IPS DF 4.7 (cell line): ENCODE measurements around the gene WNK2.
A peak's percentile ranks its signal among the peaks of the same experiment; 100 is the strongest.
"Not testable (repeated sequence)": the region's sequence is repeated elsewhere in the genome, so short reads cannot be mapped to it uniquely, and the experiment has no call there.

Experiments used
- DNase-seq: peaks from one replicate; pipeline ENCODE4 v3.0.0-alpha.2; 2013; ENCODE audit warnings: low spot score; ENCODE audit errors: extremely low read depth

The WNK2 gene

DNA sequence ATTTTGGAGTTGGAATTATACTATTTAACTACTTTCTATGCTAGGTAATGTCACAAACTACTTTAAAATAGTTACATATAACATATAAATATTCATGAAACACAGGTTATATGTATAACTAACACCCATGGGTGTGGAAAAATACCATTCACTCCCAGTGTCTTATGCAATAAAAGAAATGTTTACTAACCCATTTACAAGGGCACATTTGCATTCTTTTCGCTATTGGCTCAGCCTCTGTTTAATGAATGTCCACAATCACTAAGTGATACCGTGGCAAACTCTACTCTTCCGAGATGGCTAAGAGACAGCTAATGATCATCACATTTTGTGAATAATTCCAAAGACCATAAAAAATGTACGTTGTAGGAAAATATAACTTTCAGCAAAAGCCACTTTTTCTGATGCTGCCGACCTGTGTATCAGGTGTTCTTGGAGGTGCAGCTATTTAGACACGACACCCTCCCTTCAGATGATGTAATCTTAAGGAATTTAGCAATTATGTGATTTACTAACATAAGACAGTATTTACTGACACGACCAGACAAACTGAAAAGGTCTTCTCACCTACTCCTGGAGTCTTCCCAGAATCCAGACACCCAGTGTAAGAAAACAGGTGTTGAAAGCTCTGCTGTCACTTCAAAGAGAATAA is 145.8 kb downstream of the WNK2 start:
- DNase-seq: no peak

DNA sequence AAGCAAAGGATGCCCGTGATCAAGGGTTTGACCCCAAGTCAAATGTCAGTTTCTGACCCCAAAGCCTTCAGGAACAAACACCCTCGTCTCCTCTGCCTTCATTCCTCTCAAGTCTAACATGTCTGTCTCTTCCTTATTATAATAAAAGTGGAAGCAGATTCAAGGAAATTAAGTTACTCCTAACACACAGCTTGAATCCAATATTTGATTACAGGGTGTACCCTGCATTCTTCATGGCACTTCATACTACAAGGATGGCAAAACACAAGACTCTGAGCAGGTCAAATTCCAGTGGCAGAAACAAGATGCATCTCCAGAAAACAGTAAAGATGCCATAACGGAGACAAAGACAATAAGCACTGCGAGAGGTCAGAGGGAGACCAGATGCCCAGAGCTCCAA is 148.4 kb downstream of the WNK2 start:
- DNase-seq: no peak

DNA sequence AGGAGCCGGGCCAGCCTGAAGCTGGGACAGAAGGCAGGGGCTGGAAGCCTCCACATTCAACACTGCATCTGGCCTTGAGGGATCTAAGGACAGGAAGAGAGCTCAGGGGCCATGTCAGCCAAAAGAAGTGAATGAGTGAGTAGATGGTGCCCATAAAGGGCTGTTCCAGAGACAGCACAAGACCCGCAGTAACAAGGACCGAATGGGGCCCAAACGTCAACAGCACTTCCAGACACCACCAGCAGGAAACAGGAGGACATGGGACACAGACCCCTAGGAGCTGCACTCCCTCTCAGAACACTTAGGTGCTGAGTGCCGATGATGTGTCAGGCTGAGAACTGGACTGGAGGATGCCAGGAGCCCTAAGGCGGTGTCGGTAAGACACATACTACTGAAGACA is 152.8 kb downstream of the WNK2 start:
- no peak for DNase-seq

DNA sequence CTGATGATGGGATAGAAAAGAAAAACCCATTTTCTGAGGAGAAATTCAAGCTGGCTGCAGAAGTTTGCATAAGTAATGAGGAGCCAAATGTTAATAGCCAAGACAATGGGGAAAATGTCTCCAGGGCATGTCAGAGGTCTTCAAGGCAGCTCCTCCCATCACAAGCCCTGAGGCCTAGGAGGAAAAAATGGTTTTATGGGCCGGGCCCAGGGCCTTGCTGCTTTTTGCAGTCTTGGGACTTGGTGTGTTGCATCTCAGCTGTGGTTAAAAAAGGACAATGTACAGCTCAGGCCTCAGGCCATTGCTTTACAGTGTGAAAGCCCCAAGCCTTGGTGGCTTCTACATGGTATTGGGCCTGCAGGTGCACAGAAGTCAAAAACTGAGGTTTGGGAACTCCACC is 154.3 kb downstream of the WNK2 start:
- DNase-seq: not testable (repeated sequence)

DNA sequence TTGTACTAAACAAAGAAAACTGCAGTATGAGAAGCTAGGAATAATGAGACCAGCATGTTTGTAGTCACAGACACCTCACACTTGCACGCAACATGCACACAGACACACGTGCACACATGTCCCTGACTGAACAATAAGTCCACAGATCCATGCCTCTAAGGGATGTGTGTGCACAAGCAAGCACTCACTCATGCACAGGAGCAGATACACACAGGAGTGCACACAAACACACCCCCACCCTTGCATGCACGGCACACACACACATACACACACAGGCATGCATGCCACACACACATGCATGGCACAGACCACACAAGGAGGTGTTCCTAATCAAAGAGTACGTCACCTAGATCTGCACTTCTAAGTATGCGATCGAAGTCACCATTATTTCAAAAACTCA is 156.2 kb downstream of the WNK2 start:
- DNase-seq: no peak

DNA sequence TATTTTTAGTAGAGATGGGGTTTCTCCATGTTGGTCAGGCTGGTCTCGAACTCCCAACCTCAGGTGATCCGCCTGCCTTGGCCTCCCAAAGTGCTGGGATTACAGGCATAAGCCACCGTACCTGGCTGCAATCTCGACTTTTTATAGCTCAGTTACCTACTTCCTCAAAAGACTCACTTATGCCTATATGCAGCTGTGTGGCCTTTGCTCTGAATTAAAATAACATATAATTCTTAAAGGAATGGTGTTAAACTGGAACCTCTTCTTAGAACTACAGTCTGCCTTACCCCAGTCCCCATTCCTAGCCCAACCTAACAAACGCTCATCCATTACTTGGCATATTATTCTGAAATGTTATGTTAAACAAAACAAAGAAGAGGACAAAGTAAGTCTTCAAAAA is 157.9 kb downstream of the WNK2 start:
- not testable (repeated sequence) for DNase-seq

DNA sequence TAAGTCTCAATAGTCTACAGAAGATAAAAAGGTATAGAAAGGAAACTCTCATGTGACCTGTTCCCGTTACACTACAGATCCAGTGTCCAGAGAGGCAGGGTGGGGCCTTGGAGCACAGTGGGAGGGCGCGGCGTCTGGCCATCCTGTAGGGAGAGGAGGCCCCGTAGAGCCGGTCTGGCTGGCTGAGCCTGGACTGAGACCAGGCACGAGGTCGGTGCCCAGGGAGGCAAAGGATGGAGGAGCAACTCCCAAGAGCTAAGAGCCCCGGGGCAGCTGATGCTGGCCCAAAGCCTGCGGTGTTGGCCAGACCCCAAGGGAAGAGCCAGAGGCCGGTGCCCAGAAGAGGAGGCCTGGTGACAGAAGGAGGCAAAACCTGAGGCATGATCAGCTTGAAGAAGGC is 158.5 kb downstream of the WNK2 start:
- DNase-seq: not testable (repeated sequence)

DNA sequence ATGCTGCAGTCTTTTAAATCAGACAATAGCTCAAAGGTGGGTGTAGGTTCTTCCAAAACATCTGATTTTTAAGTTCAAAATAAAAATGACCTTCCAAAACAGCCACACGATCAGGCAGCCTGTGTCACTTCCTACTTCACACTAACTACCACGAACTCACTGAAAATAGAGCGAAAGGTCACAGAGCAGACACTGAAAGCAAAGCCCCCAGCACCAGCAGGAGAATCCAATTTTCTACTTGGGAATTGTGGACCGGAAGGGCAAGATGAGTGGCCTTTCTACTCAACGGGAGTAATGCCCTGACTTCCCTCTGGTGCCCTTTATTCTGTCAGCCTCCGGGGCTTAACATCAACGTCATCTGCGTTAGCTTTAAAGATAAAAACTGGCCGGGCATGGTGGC is 159.7 kb downstream of the WNK2 start:
- DNase-seq: no peak

DNA sequence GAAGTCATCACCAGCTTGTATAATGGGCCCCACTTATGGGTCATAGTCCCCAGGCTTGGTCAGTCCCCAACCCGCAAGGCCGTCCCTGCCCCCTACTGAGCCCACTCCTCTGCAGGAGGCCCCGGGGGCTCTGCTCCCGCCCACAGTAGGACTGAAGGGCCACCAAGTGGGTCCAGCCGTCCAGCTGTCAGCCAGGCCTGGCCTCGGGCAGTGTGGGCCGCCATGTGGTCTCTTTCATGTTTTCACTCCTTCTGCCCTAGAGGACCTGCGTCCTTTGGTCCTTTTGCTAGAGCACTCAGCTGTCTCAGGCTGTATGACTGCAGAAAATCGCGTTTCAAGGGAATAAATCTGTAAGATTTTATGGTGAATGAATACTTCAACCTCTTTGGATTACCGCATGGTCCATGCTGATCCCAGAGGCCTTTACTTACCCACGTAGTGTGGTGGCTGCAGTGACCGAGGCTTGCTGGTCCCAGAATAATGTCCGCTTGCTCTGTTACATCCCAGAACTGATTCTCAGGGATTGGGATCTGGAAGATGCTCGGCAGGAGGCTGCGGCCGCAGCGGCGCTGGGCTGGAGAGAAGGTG is 161.8 kb downstream of the WNK2 start:
- DNase-seq: no peak

DNA sequence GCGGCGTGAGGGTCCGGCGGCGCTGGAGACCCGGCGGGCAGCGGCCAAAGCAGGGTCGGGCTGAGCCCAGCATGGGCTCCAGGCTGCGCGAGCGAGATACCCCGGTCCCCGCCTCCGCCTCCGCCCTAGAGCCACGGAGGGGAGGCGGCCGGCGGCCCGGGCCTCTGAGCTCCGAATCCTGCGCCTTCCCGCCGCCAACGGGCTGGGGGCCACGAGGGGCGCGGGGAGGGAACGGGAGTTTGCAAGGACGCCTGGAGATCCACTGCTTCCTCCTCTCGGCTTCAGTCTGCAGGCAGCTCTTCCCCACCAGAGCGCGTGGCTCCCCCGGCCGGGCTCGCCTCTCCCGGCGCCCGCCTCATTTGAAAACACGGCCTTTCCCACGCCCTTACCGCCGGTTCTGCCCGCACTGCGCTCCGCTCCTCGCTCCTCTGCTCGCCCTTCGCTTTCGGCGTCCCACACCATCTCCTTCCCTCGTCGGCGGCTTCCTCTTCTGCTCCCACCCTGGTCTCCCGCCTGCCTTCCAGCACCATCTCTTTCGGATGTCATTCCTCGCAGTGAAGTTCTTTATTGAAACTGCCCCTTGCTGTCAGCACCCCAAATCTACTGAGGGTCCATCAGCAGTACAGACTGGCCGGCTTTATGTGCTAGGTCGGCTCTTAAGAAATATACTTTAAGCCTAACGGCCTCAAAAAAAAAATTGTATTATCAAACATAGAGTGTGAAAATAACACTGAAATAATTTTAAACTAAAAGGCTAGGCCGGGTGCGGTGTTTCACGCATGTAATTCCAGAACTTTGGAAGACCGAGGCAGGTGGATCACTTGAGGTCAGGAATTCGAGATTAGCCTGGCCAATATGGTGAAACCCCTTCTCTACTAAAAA is 162.5 kb downstream of the WNK2 start:
- DNase-seq: no peak

DNA sequence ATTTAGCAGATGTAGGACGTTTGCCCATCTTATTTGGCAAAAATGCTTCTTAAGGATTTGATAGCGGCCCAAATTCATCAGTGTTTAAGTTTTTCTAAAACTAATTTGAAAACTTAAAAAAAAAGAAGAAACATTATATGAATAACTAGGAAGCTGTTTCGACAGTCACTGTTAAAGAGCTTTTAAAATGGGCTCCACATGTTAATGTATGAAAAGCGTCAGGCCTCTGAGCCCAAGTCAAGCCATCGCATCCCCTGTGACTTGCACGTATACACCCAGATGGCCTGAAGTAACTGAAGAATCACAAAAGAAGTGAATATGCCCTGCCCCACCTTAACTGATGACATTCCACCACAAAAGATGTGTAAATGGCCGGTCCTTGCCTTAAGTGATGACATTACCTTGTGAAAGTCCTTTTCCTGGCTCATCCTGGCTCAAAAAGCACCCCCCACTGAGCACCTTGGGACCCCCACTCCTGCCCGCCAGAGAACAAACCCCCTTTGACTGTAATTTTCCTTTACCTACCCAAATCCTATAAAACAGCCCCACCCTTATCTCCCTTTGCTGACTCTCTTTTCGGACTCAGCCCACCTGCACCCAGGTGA is 163.5 kb downstream of the WNK2 start:
- not testable (repeated sequence) for DNase-seq

DNA sequence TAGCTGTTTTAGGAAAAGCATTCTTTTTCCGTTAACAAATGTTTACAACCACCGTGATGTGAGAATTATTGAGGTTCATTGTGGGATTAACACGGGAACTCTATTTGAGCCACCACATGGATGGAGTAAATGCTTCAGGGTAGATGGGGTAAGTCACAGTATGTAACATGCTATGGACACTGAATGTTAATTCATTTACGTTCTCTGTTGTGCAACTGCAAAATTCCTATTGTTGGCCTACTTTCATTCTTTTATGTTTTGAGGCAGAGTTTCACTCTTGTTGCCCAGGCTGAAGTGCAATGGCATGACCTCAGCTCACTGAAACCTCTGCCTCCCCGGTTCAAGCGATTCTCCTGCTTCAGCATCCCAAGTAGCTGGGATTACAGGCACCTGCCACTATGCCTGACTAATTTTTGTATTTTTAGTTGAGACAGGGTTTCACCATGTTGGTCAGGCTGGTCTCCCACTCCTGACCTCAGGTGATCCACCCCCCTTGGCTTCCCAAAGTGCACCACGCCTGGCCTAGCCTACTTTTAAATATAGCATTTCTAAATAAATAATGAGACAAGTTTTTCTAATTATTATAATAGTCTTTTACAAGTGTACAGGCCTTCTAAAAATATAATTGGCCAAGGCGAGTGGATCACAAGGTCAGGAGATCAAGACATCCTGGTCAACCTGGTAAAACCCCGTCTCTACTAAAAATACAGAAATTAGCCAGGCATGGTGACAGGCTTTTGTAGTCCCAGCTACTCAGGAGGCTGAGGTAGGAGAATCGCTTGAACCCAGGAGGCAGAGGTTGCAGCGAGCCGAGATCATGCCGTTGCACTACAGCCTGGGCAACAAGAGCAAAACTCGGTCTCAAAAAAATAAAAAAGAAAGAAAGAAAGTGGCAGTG is 169.7 kb downstream of the WNK2 start:
- not testable (repeated sequence) for DNase-seq

DNA sequence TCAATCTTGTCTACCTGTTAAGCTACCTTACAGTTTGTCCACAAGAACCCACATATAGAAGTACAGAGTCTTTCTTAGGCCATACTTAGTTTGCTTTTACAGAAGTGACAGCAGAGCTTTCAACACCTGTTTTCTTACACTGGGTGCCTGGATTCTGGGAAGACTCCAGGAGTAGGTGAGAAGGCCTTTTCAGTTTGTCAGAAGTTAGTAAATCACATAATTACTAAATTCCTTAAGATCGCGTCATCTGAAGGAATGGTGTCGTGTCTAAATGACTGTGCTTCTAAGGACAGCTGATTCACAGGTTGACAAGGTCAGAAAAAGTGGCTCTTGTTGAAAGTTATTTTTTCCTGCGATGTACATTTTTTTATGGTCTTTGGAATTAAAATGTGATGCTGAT is 170.5 kb downstream of the WNK2 start:
- no peak for DNase-seq

DNA sequence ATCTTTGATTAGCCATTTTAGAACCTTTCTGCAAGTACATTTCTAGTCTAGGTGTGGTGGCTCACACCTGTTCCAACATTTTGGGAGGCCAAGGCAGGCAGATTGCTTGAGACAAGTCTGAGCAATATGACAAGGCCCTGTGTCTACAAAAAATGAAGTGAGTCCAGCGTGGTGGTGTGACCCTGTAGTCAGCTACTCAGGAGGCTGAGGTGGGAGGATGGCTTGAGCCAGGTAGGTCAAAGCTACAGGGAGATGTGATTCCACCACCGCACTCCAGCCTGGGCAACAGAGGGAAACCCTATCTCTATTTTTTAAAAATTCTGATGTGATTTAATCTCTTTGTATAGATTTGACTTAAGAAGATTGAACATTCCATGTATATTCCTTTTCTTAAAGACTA is 171.9 kb downstream of the WNK2 start:
- no peak for DNase-seq

DNA sequence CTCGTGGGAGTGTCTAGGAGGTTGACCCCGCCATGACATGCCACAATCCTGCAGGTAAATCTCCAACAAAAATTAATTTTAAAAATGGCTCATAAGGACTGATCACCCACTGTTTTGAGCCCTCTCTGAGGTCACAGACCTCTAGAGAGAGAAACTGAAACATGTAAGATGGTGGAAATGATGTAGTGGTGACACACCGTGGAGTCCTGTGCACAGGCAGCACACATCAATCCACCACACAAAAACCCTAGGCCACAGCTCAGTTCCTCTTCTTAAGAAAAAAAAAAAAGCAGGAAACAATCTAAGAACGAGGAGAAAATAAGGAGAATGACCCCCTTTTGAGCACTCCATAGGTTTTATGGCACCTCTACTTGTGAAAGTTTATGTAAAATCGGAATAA is 173.7 kb downstream of the WNK2 start:
- no peak for DNase-seq

DNA sequence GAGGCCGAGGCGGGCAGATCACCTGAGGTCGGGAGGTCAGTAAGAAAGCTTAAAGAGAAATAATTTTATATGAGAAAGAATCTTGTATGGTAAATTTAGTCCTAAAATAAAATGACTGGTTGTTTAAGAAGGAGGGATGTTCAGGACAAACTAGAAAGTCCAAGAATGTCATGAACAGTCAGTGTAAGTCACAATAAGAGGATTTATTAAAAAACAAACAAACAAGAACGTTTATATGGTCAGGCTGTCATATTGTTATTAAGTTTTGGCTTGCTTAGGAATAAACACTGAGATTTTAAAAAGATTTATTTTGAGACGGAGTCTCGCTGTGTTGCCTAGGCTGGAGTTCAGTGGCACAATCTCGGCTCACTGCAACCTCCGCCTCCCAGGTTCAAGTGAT is 176.0 kb downstream of the WNK2 start:
- not testable (repeated sequence) for DNase-seq

DNA sequence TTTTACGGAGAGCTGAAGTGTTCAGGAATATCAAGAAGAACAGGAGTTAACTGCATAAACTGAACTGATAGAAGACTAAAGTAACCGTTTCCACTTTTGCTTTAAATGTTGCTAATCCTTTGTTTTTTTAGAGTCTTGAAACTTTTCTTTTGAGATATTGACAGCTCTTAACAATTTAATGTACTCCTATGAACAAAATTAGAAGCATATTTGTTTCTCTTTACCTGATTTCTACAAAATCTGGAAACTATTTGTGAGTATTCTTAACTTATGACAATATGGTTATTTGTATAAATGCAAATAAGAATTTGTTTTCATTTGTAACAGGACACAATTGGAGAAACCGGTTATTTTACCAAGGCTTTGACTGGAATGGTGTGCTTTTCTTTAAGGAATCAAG is 178.1 kb downstream of the WNK2 start:
- no peak for DNase-seq

DNA sequence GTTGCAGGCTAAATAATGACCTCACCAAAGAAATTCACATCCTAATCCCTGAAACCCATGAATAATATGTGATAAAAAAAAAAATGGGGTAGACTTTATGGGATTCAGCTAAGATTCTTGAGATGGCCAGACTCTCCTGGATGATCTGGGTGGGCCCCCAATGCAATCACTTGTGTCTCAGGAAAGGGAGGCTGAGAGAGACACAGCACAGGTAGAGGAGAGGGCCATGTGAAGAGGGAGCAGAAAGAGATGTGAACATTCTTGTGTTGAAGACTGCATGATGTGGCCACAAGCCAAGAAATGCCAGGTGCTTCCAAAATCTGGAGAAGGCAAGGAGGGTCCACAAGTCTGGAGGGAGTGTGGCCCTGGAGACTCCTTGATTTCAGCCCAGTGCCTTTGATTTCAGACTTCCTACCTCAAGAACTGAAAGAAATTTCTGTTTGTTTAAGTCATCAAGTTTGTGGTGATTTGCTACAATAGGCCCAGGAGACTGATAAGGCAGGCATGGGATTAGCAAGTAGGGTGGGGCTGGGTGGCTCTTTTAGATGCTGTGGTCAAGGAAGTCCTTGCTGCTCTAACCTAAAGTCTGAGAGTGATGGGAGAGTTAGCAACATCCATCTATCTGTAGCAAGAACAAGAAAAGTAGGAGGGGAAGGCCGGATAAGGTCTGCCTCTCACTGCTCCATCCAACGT is 180.9 kb downstream of the WNK2 start:
- DNase-seq: no peak

DNA sequence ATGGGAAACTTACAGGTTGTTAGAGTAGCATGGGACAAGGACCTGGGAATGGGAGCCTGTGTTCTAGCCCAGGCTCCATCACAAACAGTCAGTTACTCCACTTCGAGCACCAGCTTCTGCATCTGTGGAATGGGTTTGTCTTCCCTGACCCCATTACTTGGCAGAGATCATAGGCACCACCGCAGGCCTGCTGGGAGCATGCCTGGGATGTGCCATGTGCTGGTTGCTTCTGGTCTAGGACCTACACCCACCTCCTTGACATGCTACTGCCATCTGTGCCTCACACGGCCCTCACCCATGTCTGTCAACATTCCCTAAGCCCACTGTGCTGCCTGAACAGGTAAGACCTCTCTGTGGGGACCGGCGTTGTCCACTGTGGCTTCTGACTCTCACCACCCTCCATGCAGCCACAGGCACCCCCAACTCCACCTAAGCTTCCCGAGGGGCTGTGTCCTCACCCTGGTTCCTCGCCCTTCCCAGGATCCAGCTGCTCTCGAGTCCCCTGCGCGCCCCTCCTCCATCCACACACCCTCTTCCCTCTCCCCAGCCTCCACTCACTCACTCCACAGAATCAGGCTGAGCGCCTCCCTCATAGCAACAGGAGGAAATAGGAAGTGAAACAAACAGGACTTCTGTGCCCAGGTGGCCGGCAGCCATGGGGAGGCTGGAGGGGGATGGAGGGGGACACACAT is 181.6 kb downstream of the WNK2 start:
- peak; percentile 74 for DNase-seq

DNA sequence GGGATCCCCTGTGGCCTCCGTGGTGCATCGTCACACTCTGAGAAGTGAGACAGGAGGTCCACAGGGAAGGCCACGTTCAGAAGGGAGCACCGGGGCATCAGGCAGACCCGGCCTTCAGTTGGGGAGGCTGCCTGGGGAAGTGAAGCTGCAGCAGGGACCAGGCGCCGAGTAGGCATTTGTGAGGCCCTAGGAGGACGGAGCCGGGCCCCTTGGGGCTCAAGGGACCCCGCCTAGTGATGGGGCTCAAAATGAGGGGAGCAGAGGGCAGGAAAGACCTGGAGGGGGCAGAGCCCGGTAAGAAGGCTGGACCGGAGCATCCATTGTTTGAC is 182.1 kb downstream of the WNK2 start:
- no peak for DNase-seq
